HG03469 (cell line): ENCODE measurements around the gene GAS2L3.
"Not testable (repeated sequence)": the region's sequence is repeated elsewhere in the genome, so short reads cannot be mapped to it uniquely, and the experiment has no call there.

Experiments
- ATAC-seq: cut with Tn5 transposase; IDR thresholded peaks from one replicate; pipeline ENCODE4 v1.9.1; 2021; ENCODE audit warnings: mild to moderate bottlenecking, moderate library complexity, moderate number of reproducible peaks; ENCODE audit not compliant: unreplicated experiment

GAS2L3 gene

DNA sequence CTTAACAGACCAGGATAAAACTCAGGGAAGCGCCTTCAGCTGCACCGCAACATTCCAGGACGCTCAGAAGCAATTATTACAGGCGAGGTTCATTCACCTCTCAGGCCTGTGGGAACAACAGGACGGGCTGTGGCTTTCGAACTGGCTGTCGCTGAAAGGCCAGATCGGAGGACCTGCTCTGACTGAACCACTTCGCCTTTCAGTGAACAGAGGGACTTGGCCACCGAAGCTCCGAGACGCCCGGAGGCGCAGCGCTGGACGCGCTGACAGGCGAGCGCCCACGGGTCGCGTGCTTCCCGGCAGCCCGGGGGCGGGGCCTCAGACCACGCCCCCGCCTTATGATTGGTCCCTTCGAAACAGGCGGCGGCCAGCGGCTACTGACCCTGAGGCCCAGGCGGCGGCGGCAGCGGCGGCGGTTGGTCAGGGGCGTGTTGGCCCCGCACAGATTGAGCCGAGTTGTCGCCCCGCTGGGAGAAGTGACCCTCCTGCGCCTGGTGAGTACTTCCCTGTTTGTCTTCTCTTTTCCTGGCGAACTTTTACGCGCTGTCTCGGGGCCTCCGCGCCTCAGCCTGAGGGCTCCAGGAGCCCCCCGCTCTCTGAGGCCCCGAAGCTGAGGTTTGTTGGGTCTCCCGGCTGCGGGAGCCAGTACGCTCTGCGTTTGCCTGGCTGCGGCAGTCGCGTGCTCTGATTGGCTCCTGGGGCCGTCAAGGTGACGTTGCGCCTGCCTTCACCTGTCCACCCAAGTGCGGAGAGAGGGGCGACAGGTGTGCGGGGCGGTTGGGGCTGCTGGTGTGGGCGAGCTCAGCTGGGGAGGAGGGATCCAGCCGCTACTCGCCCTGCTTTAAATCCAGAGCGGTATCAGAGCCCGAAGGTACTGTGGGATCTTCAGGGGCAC is at the start of gene GAS2L3:
Gene GAS2L3, plus strand, starts transcription at position 393 of the 895 bp plus-strand sequence. CDS start 21,221 bp downstream, outside the sequence.
- peak; percentile 92 for ATAC-seq

DNA sequence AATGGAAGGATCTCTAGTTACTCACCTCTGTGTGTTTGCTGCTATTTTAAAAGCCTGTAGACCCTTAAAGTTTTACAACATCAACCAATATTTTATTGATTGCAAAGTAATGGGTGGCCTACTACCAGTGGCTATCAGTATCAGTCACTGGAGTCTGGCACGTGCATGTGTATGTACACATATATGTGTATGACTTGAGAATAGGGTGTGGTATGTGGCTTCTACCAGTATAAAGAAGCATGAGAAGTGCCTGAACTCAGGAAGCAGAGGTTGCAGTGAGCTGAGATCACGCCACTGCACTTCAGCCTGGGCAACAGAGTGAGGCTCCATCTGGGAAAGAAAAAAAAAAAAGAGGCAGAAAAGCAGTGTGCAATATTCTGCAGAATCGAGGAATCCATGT is 45.5 kb upstream of the GAS2L3 start:
- ATAC-seq, result no peak

- no peak for ATAC-seq
Observed at GRCh38 chr12:100528471-100529127, 44.9 kb upstream of the GAS2L3 start.

- ATAC-seq, result no peak
Observed at GRCh38 chr12:100529756-100530350, 43.6 kb upstream of the GAS2L3 start.

GRCh38 chr12:100533376-100533775 is 40.1 kb upstream of the GAS2L3 start:
- ATAC-seq, result no peak

- ATAC-seq, result no peak
Observed at GRCh38 chr12:100534625-100535227, 38.8 kb upstream of the GAS2L3 start.

- no peak for ATAC-seq
Observed at GRCh38 chr12:100539202-100539601, 34.3 kb upstream of the GAS2L3 start.

DNA sequence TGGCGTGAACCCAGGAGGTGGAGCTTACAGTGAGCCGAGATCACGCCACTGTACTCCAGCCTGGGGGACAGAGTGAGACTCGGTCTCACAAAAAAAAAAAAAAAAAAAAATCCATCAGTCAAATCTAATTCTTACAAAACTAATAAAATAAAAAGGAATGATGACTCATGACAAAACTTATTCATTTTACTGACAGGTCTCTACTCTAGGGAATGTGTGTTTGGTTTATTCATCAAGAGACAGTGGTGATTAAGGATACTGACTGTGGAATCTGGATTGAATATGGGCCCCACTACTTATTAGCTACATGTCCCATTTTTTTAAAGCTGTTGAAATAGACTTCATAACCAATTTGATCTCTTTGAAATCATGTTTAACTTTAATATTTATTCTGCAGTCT is 29.3 kb upstream of the GAS2L3 start:
- no peak for ATAC-seq

DNA sequence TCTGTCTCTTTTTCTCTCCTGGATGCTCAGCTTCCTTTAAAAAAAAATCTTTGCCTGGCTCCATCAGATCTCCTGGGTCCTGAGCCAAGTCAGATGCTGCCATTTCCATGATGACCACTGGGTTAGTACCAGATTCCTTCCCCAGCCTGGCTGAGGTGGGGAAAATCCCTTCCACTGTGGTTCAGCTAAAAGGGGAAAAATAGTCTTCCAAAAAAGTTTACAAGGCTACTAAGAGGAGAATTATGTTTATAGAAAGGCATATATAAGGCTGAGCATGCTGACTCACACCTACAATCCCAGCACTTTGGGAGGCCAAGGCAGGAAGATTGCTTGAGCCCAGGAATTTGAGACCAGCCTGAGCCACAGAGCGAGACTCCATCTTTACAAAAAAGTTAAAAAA is 28.4 kb upstream of the GAS2L3 start:
- no peak for ATAC-seq

- no peak for ATAC-seq
Observed at GRCh38 chr12:100553936-100554335, 19.5 kb upstream of the GAS2L3 start.

GRCh38 chr12:100554608-100555077 is 18.8 kb upstream of the GAS2L3 start:
- no peak for ATAC-seq

DNA sequence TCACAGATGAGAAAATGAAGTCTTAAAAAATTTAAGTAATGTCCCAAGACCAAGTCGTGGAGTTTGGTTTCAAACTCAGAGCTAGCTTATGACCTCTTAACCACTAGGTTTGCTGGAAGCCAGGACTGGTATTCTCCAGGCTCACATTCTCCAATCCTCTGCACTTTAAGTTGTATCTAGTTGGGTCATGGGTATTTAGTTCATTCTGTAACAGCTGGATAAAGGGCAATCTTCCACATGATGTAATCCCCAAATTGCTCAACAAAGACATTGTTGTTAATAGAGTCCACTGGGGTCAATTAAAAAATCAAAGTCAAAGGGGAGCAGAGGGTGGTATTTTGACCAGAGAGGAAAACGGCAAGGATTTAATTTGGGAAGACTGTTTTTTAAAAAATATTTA is 17.8 kb upstream of the GAS2L3 start:
- ATAC-seq, result no peak

GRCh38 chr12:100557357-100557756 is 16.1 kb upstream of the GAS2L3 start:
- ATAC-seq, result no peak

DNA sequence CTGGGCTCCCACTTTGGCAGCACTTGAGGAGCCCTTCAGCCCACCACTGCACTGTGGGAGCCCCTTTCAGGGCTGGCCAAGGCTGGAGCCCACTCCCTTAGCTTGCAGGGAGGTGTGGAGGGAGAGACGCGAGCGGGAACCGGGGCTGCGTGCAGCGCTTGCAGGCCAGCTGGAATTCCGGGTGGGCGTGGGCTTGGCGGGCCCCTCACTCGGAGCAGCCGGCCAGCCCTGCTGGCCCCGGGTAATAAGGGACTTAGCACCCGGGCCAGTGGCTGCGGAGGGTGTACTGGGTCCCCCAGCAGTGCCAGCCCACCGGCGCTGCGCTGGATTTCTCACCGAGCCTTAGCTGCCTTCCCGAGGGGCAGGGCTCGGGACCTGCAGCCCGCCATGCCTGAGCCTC is 14.2 kb upstream of the GAS2L3 start:
- ATAC-seq, result not testable (repeated sequence)

- ATAC-seq, result no peak
Observed at GRCh38 chr12:100564090-100564489, 9.4 kb upstream of the GAS2L3 start.

DNA sequence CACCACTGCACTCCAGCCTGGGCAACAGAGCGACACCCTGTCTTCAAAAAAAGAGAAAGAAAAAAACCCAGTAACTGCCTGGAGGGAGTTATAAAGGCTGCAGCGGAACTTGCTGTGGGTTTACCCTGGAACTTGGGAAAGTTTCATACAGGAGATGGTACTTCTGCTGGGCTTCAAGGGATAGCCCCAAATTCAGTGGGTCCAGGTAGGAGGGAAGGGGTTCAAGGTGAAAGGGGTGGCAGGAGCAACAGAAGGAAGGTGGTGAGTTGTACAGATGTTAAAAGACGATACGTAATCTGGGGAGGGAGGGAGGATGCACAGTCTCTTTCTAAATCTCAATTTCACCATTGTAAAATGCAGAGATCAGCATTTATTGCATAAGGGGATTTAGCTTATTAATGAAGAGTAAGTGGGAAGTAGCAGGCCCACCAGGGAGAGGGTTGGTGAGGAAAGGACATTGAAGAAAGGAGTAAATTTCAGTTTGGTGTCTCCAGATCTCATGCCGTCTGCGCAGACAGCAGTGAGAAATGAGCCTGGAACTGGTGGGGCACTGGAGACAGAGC is 8.5 kb upstream of the GAS2L3 start:
- no peak for ATAC-seq

GRCh38 chr12:100565987-100566545 is 7.4 kb upstream of the GAS2L3 start:
- ATAC-seq, result no peak

- ATAC-seq, result peak; percentile 98
Observed at GRCh38 chr12:100566887-100567637, 6.4 kb upstream of the GAS2L3 start.

DNA sequence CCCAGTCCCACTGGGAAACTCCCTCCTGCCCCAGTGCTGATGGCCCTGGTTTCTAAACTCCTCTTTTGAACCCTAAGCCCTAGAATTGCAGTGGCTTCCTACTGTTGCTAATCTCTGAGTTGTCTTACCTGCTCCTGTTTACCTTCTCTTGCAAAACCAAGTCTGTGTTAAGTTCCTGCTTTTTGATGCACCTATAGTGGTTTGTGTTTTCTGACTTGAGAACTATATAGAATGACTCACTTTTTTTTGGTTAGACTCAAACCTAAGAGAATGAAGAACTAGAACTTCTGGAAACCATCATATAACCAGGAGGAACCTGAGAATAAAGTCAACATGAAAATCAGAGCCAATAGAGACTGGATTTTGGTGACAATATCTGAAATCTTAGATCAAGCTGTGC is 5.5 kb upstream of the GAS2L3 start:
- no peak for ATAC-seq

DNA sequence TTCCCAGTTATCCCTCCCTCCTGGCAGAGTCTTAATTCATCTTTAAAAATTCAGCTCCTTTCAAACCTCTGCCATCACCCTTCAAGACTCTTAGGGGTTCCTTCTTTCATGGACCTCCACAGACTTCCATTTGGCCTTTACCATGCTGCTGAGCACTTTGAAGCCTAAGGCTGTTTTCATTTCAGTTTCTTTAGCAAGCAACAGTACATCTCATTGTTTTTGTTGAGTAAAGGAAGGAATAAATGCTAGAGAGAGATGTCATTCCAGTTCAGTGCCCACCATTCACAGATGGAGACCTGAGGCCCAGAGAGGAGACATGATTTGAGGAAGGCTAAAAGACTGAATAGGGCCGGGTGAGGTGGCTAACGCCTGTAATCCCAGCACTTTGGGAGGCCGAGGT is 1.3 kb upstream of the GAS2L3 start:
- ATAC-seq, result no peak
